HepG2 (cell line): ENCODE data around the gene SVOP. TPM values are rescaled to one million over a fixed set of nuclear protein-coding genes. Genes with fewer than 3 reads are reported as not detected.
A peak's percentile ranks its signal among the peaks of the same experiment; 100 is the strongest.

Experiments used
- ATAC-seq: fragments of 200-7000 bp; cut with Tn5 transposase; 3 replicates; pipeline ENCODE4 v1.9.1; 2020; ENCODE audit warnings: mild to moderate bottlenecking, moderate library complexity
- BruUV-seq: library from RNA; stranded (reverse); fragments of 400-500 nt; replicated peaks from 2 replicates; lab custom pipeline; 2021; lab: Mats Ljungman, UMichigan
- CTCF ChIA-PET: fragments of 300-600 bp; formaldehyde crosslinking; extraction: SDS; loops from one replicate; lab custom pipeline; 2021; ENCODE audit warnings: low total read pairs, inconsistent platforms, low intra/inter-chr PET ratio; lab: Yijun Ruan, JAX
- POLR2A ChIA-PET: fragments of 350-600 bp; sonication (Branson Sonifier 250); formaldehyde crosslinking; loops from one replicate; lab custom pipeline; 2020; ENCODE audit warnings: antibody characterized with exemption, inconsistent platforms; lab: Yijun Ruan, JAX
- DNase-seq: peaks from one replicate; pipeline ENCODE4 v3.0.0-alpha.2; 2015; ENCODE audit warnings: low spot score
- FAIRE-seq: peaks from 3 replicates; lab custom pipeline; 2011; peaks lifted over from hg19 to GRCh38; lab: Jason Lieb, UNC
- H2AFZ ChIP-seq: one replicate; pipeline ENCODE4 v1.6.1; 2011; ENCODE audit warnings: low read length, inconsistent platforms
- H3K27ac ChIP-seq: fragments of 300-600 bp; 3 replicates; pipeline ENCODE4 v1.8.0; 2011; ENCODE audit warnings: mixed run types, mild to moderate bottlenecking, mixed read lengths, low read length, inconsistent platforms; ENCODE audit not compliant: insufficient read depth; ENCODE audit errors: extremely low read length
- H3K27me3 ChIP-seq, 2 experiments: fragments of 200-600 bp in 1 of 2; 2 replicates in 1 of 2; 3 replicates in 1 of 2; pipeline versions ENCODE4 v1.6.0 to v1.8.0; 2011; ENCODE audit warnings: low read length in 2 of 2, mild to moderate bottlenecking in 2 of 2, moderate library complexity in 2 of 2, inconsistent platforms in 1 of 2; ENCODE audit not compliant: insufficient read depth in 2 of 2, control insufficient read depth in 1 of 2
- H3K36me3 ChIP-seq, 2 experiments: fragments of 200-600 bp in 1 of 2; replicated peaks in 1 of 2; 2 replicates in 1 of 2; 3 replicates in 1 of 2; pipeline versions ENCODE4 v1.5.1 to v1.8.0; 2011; ENCODE audit warnings: low read length in 2 of 2, inconsistent platforms in 1 of 2; ENCODE audit not compliant: insufficient read depth in 2 of 2, control insufficient read depth in 1 of 2
- H3K4me1 ChIP-seq: 2 replicates; pipeline ENCODE4 v1.5.1; 2012; ENCODE audit warnings: low read length, inconsistent platforms; ENCODE audit not compliant: insufficient read depth
- H3K4me2 ChIP-seq: 2 replicates; pipeline ENCODE4 v1.6.0; 2011; ENCODE audit warnings: low read depth, low read length, inconsistent platforms
- H3K4me3 ChIP-seq, 3 experiments: fragments of 200-600 bp in 1 of 3; sonication (generic), shearing (Covaris generic) in 1 of 3; replicated peaks in 1 of 3; 2 replicates each; pipeline ENCODE4 v1.5.1; 2011 to 2016; ENCODE audit warnings: low read length in 3 of 3, inconsistent platforms in 2 of 3, low read depth in 2 of 3, mild to moderate bottlenecking in 2 of 3, control low read depth in 1 of 3, mixed read lengths in 1 of 3; ENCODE audit not compliant: insufficient read depth in 1 of 3
- H3K79me2 ChIP-seq: one replicate; pipeline ENCODE4 v1.6.1; 2011; ENCODE audit warnings: low read length, inconsistent platforms; ENCODE audit not compliant: insufficient read depth
- H3K9ac ChIP-seq: 2 replicates; pipeline ENCODE4 v1.6.0; 2011; ENCODE audit warnings: mild to moderate bottlenecking, low read depth, low read length, inconsistent platforms; ENCODE audit not compliant: insufficient read depth
- H3K9me3 ChIP-seq: 2 replicates; pipeline ENCODE4 v1.5.1; 2012; ENCODE audit warnings: mild to moderate bottlenecking, low read length
- H4K20me1 ChIP-seq: 2 replicates; pipeline ENCODE4 v1.6.0; 2011; ENCODE audit warnings: inconsistent platforms, mild to moderate bottlenecking, low read length, moderate library complexity; ENCODE audit not compliant: insufficient read depth
- ATF5 ChIP-seq: sonication (generic); formaldehyde crosslinking; IDR thresholded peaks from 2 replicates; pipeline ENCODE4 v1.4.0; 2020; ENCODE audit warnings: mild to moderate bottlenecking, low read depth, missing genetic modification reagents
- FOXK1 ChIP-seq: sonication (generic); formaldehyde crosslinking; IDR thresholded peaks from 2 replicates; pipeline ENCODE4 v1.4.0; 2020; ENCODE audit warnings: low read depth, missing genetic modification reagents, borderline replicate concordance
- GLI4 ChIP-seq: sonication (generic); formaldehyde crosslinking; IDR thresholded peaks from 2 replicates; pipeline ENCODE4 v1.5.1; 2020; ENCODE audit warnings: missing genetic modification reagents, mild to moderate bottlenecking, moderate library complexity, borderline replicate concordance
- HMGXB3 ChIP-seq: sonication (generic); formaldehyde crosslinking; IDR thresholded peaks from 2 replicates; pipeline ENCODE4 v1.4.0; 2020; ENCODE audit warnings: missing genetic modification reagents, borderline replicate concordance
- MED1 ChIP-seq: sonication (generic); formaldehyde crosslinking; IDR thresholded peaks from 2 replicates; pipeline ENCODE4 v1.4.0; 2020; ENCODE audit warnings: missing genetic modification reagents
- NR2F2 ChIP-seq: IDR thresholded peaks from 2 replicates; pipeline ENCODE4 v1.6.1; 2012; ENCODE audit warnings: low read depth, inconsistent platforms, borderline replicate concordance
- PAWR ChIP-seq: sonication (generic); formaldehyde crosslinking; IDR thresholded peaks from 2 replicates; pipeline ENCODE4 v1.4.0; 2020; ENCODE audit warnings: missing genetic modification reagents, mild to moderate bottlenecking, borderline replicate concordance
- ZBTB43 ChIP-seq: sonication (generic); formaldehyde crosslinking; conservative IDR thresholded peaks from 2 replicates; pipeline ENCODE4 v1.4.0; 2020; ENCODE audit warnings: missing genetic modification reagents
- ZFX ChIP-seq: sonication (generic); formaldehyde crosslinking; IDR thresholded peaks from 2 replicates; pipeline ENCODE4 v1.4.0; 2020; ENCODE audit warnings: mild to moderate bottlenecking, low read depth, missing genetic modification reagents, moderate library complexity
- ZNF574 ChIP-seq: sonication (generic); formaldehyde crosslinking; IDR thresholded peaks from 2 replicates; pipeline ENCODE4 v1.4.0; 2020; ENCODE audit warnings: missing genetic modification reagents
- ZSCAN9 ChIP-seq: IDR thresholded peaks from 2 replicates; pipeline ENCODE4 v1.6.1; 2016; ENCODE audit warnings: borderline replicate concordance
- WGBS: methylation state at CpG from one replicate; pipeline ENCODE4 v1.1.6; 2017; ENCODE audit warnings: low lambda C conversion rate; 5-methylcytosine and 5-hydroxymethylcytosine counted together
- in situ Hi-C: cut with HindIII; loops from 2 replicates; pipeline ENCODE4 v1.10.0; 2017; ENCODE audit warnings: low pct_unique_long_range_greater_than_20kb; ENCODE audit not compliant: extremely low pct_ligation_motif_present
- intact Hi-C: fragments of 100-400 bp; cut with micrococcal nuclease; formaldehyde crosslinking; loops from one replicate; pipeline ENCODE4 v1.10.0; 2022; ENCODE audit not compliant: unreplicated experiment
- polyA plus RNA-seq, 8 experiments: library from polyadenylated mRNA; depleted of rRNA in 3 of 8; stranded (reverse) in 7 of 8; unstranded in 1 of 8; fragments of >200 nt; fragmentation: Illumina TruSeq in 4 of 8; extraction: Trizol in 4 of 8; gene quantifications; 2 replicates each; pipeline versions ENCODE4 v1.2.1 to v1.2.3, GENCODE V29; 2011 to 2016; ENCODE audit warnings: low read depth in 4 of 8, missing spikeins in 1 of 8, mixed read lengths in 1 of 8; ENCODE audit not compliant: insufficient read depth in 1 of 8
- total RNA-seq, 5 experiments: library from RNA; depleted of rRNA; stranded (reverse); fragments of >200 nt; fragmentation: Illumina TruSeq; extraction: Trizol; gene quantifications; 2 replicates each; pipeline ENCODE4 v1.2.3, GENCODE V29; 2016; ENCODE audit warnings: low read depth in 1 of 5

Gene SVOP
- total and polyA plus RNA-seq, 2 of the 13 experiments (the other 11 are each of a cell fraction or from before 2014, with no cell fraction given) = not detected

GRCh38 chr12:109053382-109054123, 32.7 kb upstream of the SVOP start:
- intact Hi-C loops = loop anchor here (5.0 kb wide), 1 partner anchor 39 kb away; the partner anchor contains the start of gene ALKBH2
- peak overlapping the region; percentile 96 for H3K4me2 ChIP-seq
- CTCF ChIA-PET = no interaction called here
- POLR2A ChIA-PET = interaction anchor here (0.7 to 0.8 kb wide), 2 partner anchors 8 to 16 kb away, joined by 3 to 5 read pairs; no protein-coding TSS in a partner anchor
- H3K79me2 ChIP-seq = peaks cover 7% of the 10 kb centered on the region
- peaks cover 0 to 7% of the 10 kb centered on the region in 2 experiments; a peak in 3 of 5 replicates for H3K36me3 ChIP-seq
- H3K4me3 ChIP-seq = peak overlapping the region; percentile 77 to 97 (median 92)
- H2AFZ ChIP-seq = peak overlapping the region; percentile 59
- no peaks in the 10 kb centered on the region; a peak in 1 of 5 replicates for H3K27me3 ChIP-seq
- peak overlapping the region; percentile 85 for H3K27ac ChIP-seq
- WGBS = 1% methylated on average over 7 of the region's 9 CpGs
- ATAC-seq (peak; percentile 59), FAIRE-seq (peak; percentile 42), DNase-seq (peak; percentile 49)
- H3K9me3 ChIP-seq = no peaks in the 10 kb centered on the region
- peak overlapping the region; percentile 84 for H3K9ac ChIP-seq
- no peaks in the 10 kb centered on the region for H4K20me1 ChIP-seq
- BruUV-seq = no TSS peak
- in situ Hi-C loops = no loop called here
- H3K4me1 ChIP-seq = peaks cover 12% of the 10 kb centered on the region
- TF ChIP-seq MED1 (CRISPR knock-in tag) (no peak), PAWR (CRISPR knock-in tag) (no peak), ZFX (peak; percentile 4; the same call in 1 of the 2 replicates), ZSCAN9 (no peak), FOXK1 (CRISPR knock-in tag) (0 out of 2 replicates have a peak, but pooled peaks have one; percentile 6), ZBTB43 (no peak), NR2F2 (peak; percentile 18; the same call in 1 of the 2 replicates), ATF5 (CRISPR knock-in tag) (no peak), GLI4 (no peak), HMGXB3 (CRISPR knock-in tag) (0 out of 2 replicates have a peak, but pooled peaks have one; percentile 8), ZNF574 (CRISPR knock-in tag) (no peak)
